ENCODE measurements around the gene PCGF1.
"Not testable (repeated sequence)": the region's sequence is repeated elsewhere in the genome, so short reads cannot be mapped to it uniquely, and the experiment has no call there.

Gene PCGF1

DNA sequence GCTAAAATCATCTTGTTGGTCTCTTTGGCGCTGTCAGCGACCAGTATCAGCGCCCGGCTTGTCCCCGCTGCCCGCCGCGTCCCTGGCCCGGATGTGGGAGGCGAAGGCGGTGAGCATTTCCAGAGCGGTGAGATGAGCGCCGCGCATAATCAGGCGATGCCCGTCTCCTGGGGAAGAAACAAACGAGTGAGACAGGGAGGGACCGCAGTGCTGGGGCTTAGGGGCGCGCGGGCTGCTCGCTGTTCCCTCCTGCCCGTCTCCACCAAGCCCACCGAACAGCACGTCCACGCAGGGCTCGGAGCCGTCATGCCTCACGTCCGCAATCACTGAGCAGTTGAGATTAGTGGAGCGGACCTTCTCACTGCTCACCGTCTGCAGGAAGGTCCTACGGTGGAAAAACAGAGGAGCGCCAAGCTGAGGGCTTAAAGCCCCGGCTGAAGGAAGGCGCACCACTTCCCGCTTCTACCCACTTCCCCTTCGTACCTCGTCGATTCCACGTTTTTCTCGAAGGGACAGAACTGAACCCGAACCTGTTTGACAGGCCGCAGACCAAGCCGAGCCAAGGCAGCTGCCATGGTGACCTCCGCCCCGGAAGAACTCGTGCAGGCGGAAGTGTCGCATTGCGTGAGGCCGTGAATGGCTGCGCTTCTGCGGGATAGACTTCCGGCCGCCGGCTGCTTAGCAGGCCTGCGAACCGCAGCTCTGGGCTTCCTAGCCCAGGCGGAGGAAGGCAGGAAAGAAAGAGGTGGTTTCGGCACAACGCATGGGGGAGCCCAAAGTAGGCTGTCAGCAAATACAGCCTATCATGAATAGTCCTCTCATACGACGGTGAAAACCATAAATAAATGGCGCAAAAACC lies 35.2 kb downstream of the PCGF1 start, which contains the start of gene MRPL53:
Gene MRPL53 (minus strand): TSS at position 595 of the 859 bp plus-strand sequence. CDS start 20 bp downstream, at position 575.
- TF ChIP-seq CTCF (IDR thresholded peaks at IDR 0.05) = no peak
- peak within 1 kb of the TSS; percentile 90 for H3K27ac ChIP-seq
- no peaks in the 10 kb centered on the region for H3K79me2 ChIP-seq

GRCh38 chr2:74471332-74472065 lies 36.0 kb downstream of the PCGF1 start:
- no peaks in the 10 kb centered on the region for H3K9me3 ChIP-seq (ENCODE audit: control insufficient read depth, low read length)
- peak overlapping the region; percentile 90 for H3K27ac ChIP-seq
- H3K79me2 ChIP-seq = no peaks in the 10 kb centered on the region
- no peaks in the 10 kb centered on the region for H3K36me3 ChIP-seq (ENCODE audit: control insufficient read depth, insufficient read depth, low read length)
- H3K27me3 ChIP-seq (ENCODE audit: control insufficient read depth, insufficient read depth, low read length) = no peaks in the 10 kb centered on the region
- TF ChIP-seq CTCF (IDR thresholded peaks at IDR 0.05) = no peak
- peak overlapping the region; percentile 94 for H2AFZ ChIP-seq
- H3K4me3 ChIP-seq (ENCODE audit: low read depth, low read length) = peak overlapping the region; percentile 95
- H3K4me2 ChIP-seq (ENCODE audit: low read length) = peak overlapping the region; percentile 82
- peak overlapping the region; percentile 15 for H3K9ac ChIP-seq
- H3K4me1 ChIP-seq = peaks cover 8% of the 10 kb centered on the region

More for the DNA sequence above, 35.2 kb downstream of the PCGF1 start, which contains the start of gene MRPL53:
- Histone ChIP-seq H3K27me3 (ENCODE audit: control insufficient read depth, insufficient read depth, low read length) (no peaks in the 10 kb centered on the region), H3K4me3 (ENCODE audit: low read depth, low read length) (peak within 1 kb of the TSS; percentile 95), H3K4me2 (ENCODE audit: low read length) (peak within 1 kb of the TSS; percentile 82), H3K4me1 (peaks cover 8% of the 10 kb centered on the region), H3K9me3 (ENCODE audit: control insufficient read depth, low read length) (no peaks in the 10 kb centered on the region), H3K36me3 (ENCODE audit: control insufficient read depth, insufficient read depth, low read length) (no peaks in the 10 kb centered on the region), H3K9ac (peak within 1 kb of the TSS; percentile 15), H2AFZ (peak within 1 kb of the TSS; percentile 94)

DNA sequence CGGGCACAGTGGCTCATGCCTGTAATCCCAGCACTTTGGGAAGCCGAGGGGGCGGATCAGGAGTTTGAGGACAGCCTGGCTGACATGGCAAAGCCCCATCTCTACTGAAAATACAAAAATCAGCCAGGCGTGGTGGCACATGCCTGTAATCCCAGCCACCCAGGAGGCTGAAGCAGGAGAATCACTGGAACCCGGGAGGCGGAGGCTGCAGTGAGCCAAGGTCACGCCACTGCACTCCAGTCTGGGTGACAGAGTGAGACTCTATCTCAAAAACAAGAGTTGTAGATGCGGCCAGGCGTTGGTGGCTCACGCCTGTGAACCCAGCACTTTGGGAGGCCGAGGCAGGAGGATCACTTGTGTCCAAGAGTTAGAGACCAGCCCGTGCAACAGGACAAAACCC lies 36.8 kb downstream of the PCGF1 start:
- H2AFZ ChIP-seq; H3K4me1 ChIP-seq; H3K9ac ChIP-seq; H3K27ac ChIP-seq; H3K79me2 ChIP-seq; H3K4me2 ChIP-seq (ENCODE audit: low read length); H3K27me3 ChIP-seq (ENCODE audit: control insufficient read depth, insufficient read depth, low read length); H3K4me3 ChIP-seq (ENCODE audit: low read depth, low read length); H3K36me3 ChIP-seq (ENCODE audit: control insufficient read depth, insufficient read depth, low read length); H3K9me3 ChIP-seq (ENCODE audit: control insufficient read depth, low read length): not testable (repeated sequence)

GRCh38 chr2:74464406-74464805 lies 43.1 kb downstream of the PCGF1 start:
- no peaks in the 10 kb centered on the region for H3K27me3 ChIP-seq (ENCODE audit: control insufficient read depth, insufficient read depth, low read length)
- peak overlapping the region; percentile 86 for H3K27ac ChIP-seq
- H2AFZ ChIP-seq = peak overlapping the region; percentile 91
- H3K4me2 ChIP-seq (ENCODE audit: low read length) = peak overlapping the region; percentile 86
- no peaks in the 10 kb centered on the region for H3K36me3 ChIP-seq (ENCODE audit: control insufficient read depth, insufficient read depth, low read length)
- peak overlapping the region; percentile 42 for H3K9ac ChIP-seq
- peak overlapping the region; percentile 78 for H3K4me3 ChIP-seq (ENCODE audit: low read depth, low read length)
- H3K79me2 ChIP-seq = peaks cover 11% of the 10 kb centered on the region
- no peak for TF ChIP-seq CTCF (IDR thresholded peaks at IDR 0.05)
- H3K4me1 ChIP-seq = peaks cover 9% of the 10 kb centered on the region
- no peaks in the 10 kb centered on the region for H3K9me3 ChIP-seq (ENCODE audit: control insufficient read depth, low read length)

DNA sequence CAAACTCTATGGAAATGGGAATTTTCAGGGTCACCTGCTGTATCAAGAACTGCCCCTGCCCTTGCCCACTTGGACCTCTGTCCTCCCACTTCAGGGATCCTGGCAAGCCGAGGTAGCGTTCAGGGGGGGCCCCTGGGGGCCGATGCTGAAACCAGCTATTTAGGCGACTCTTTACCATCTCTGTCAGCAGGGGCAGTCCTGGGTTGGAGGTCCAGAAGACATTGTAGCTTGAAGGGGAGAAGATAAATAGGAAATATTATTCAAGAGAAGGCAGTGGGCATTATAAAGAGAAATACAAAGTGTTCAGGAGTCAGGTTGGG lies 44.7 kb downstream of the PCGF1 start:
- Histone ChIP-seq H3K9me3 (ENCODE audit: control insufficient read depth, low read length) (no peaks in the 10 kb centered on the region), H3K4me1 (peaks cover 9% of the 10 kb centered on the region), H3K79me2 (peaks cover 11% of the 10 kb centered on the region), H3K4me3 (ENCODE audit: low read depth, low read length) (no peak overlapping the region), H3K27me3 (ENCODE audit: control insufficient read depth, insufficient read depth, low read length) (no peaks in the 10 kb centered on the region), H3K4me2 (ENCODE audit: low read length) (no peak overlapping the region), H2AFZ (no peak overlapping the region), H3K36me3 (ENCODE audit: control insufficient read depth, insufficient read depth, low read length) (no peaks in the 10 kb centered on the region), H3K9ac (no peak overlapping the region), H3K27ac (no peak overlapping the region)
- TF ChIP-seq CTCF (IDR thresholded peaks at IDR 0.05) = no peak
